ENCODE data around the gene SLAMF9. TPM values are rescaled to one million over a fixed set of nuclear protein-coding genes. Genes with fewer than 3 reads are reported as not detected.

The SLAMF9 gene
- total RNA-seq, 4 donors from 2014 or later, result not detected

GRCh38 chr1:159917533-159918351, 36.3 kb downstream of the SLAMF9 start:
- no peak overlapping the region for H3K4me3 ChIP-seq (replicated peaks in 1 of 3)
- WGBS, 2 donors, result 69 to 83% methylated on average over 5 of the region's 5 CpGs
- peaks cover under 1 to 41% of the 10 kb centered on the region in 2 donors for H3K4me1 ChIP-seq
- TF ChIP-seq POLR2A (IDR thresholded peaks at IDR 0.05) (no peak), CTCF (IDR thresholded peaks at IDR 0.05) (no peak)
- no peak for DNase-seq
- no peaks in the 10 kb centered on the region for H3K27me3 ChIP-seq
- H3K27ac ChIP-seq, result no peak overlapping the region
- H3K36me3 ChIP-seq, result peaks cover 20 to 30% of the 10 kb centered on the region in 2 donors
- intact Hi-C loops (cut with DNase I), result no loop called here
- no peaks in the 10 kb centered on the region for H3K9me3 ChIP-seq

GRCh38 chr1:159916242-159917051, 37.6 kb downstream of the SLAMF9 start:
- no peak for DNase-seq
- peaks cover 20 to 30% of the 10 kb centered on the region in 2 donors for H3K36me3 ChIP-seq
- no peak overlapping the region for H3K4me3 ChIP-seq (replicated peaks in 1 of 3)
- TF ChIP-seq POLR2A (IDR thresholded peaks at IDR 0.05), result no peak
- TF ChIP-seq CTCF (IDR thresholded peaks at IDR 0.05), result no peak
- intact Hi-C loops (cut with DNase I), result no loop called here
- H3K27me3 ChIP-seq, result no peaks in the 10 kb centered on the region
- H3K27ac ChIP-seq, result peak overlapping the region in 1 of 3 donors; percentile 7
- WGBS, 2 donors, result 64 to 70% methylated on average over 9 of the region's 9 CpGs
- H3K4me1 ChIP-seq, result peaks cover 0 to 33% of the 10 kb centered on the region in 2 donors
- H3K9me3 ChIP-seq, result no peaks in the 10 kb centered on the region

GRCh38 chr1:159915571-159916241, 38.3 kb downstream of the SLAMF9 start:
- no peak for DNase-seq
- intact Hi-C loops (cut with DNase I), result no loop called here
- TF ChIP-seq POLR2A (IDR thresholded peaks at IDR 0.05) (no peak), CTCF (IDR thresholded peaks at IDR 0.05) (no peak)
- 78 to 84% methylated on average over 5 of the region's 5 CpGs for WGBS, 2 donors
- H3K9me3 ChIP-seq, result no peaks in the 10 kb centered on the region
- peak overlapping the region in 1 of 3 donors; percentile 7 for H3K27ac ChIP-seq
- H3K36me3 ChIP-seq, result peaks cover 20 to 30% of the 10 kb centered on the region in 2 donors
- H3K4me1 ChIP-seq, result peaks cover 0 to 34% of the 10 kb centered on the region in 2 donors
- no peak overlapping the region for H3K4me3 ChIP-seq (replicated peaks in 1 of 3)
- no peaks in the 10 kb centered on the region for H3K27me3 ChIP-seq

GRCh38 chr1:159914252-159915018, 39.6 kb downstream of the SLAMF9 start:
- peaks cover 0 to 42% of the 10 kb centered on the region in 2 donors for H3K4me1 ChIP-seq
- TF ChIP-seq POLR2A (IDR thresholded peaks at IDR 0.05) (no peak), CTCF (IDR thresholded peaks at IDR 0.05) (no peak)

More at GRCh38 chr1:159914252-159915018, 39.6 kb downstream of the SLAMF9 start:
- H3K27me3 ChIP-seq, result no peaks in the 10 kb centered on the region
- no peak for DNase-seq
- H3K36me3 ChIP-seq, result peaks cover 12 to 20% of the 10 kb centered on the region in 2 donors
- intact Hi-C loops (cut with DNase I), result no loop called here
- peak overlapping the region in 2 of 3 donors; percentile 19 to 24 for H3K27ac ChIP-seq
- no peak overlapping the region for H3K4me3 ChIP-seq (replicated peaks in 1 of 3)
- WGBS, 2 donors, result 88% methylated on average over 10 of the region's 10 CpGs
- H3K9me3 ChIP-seq, result no peaks in the 10 kb centered on the region

All from thyroid gland (tissue), 4 donors.